Measurements from ENCODE around the gene COL24A1.

COL24A1 gene

DNA sequence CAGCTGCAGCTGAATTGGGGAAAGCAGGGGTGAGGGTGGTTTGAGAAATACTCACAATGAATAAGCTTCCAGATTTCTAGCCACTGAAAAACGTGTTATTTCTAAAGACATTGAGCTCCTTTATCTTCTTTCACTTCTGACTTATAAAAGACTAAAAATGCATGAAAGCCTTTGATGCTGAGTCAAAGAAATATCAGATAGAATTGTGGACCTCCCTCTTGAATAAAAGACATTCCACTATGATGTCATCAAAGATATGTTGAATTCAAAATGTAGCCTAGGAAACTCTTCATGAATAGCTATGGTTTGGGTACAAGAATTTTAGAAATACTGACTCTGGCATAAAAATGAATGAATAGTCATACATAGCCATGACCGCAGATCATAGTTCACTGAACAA, 44.7 kb upstream of the COL24A1 start:
- no peak overlapping the region for H3K4me3 ChIP-seq (ENCODE audit: low read depth, low read length, poor library complexity, severe bottlenecking)
- H3K79me2 ChIP-seq (ENCODE audit: insufficient read depth, low read length) = no peaks in the 10 kb centered on the region
- H3K9me3 ChIP-seq (ENCODE audit: low read length) = no peaks in the 10 kb centered on the region
- no peak overlapping the region for H3K27ac ChIP-seq (ENCODE audit: low read depth, low read length, poor library complexity, severe bottlenecking)
- no peaks in the 10 kb centered on the region for H3F3A ChIP-seq (ENCODE audit: insufficient read depth, low read length)
- H2AFZ ChIP-seq (ENCODE audit: low read length) = no peak overlapping the region
- no peaks in the 10 kb centered on the region for H3K27me3 ChIP-seq (ENCODE audit: insufficient read depth, low read length)
- TF ChIP-seq, protein P1, sequence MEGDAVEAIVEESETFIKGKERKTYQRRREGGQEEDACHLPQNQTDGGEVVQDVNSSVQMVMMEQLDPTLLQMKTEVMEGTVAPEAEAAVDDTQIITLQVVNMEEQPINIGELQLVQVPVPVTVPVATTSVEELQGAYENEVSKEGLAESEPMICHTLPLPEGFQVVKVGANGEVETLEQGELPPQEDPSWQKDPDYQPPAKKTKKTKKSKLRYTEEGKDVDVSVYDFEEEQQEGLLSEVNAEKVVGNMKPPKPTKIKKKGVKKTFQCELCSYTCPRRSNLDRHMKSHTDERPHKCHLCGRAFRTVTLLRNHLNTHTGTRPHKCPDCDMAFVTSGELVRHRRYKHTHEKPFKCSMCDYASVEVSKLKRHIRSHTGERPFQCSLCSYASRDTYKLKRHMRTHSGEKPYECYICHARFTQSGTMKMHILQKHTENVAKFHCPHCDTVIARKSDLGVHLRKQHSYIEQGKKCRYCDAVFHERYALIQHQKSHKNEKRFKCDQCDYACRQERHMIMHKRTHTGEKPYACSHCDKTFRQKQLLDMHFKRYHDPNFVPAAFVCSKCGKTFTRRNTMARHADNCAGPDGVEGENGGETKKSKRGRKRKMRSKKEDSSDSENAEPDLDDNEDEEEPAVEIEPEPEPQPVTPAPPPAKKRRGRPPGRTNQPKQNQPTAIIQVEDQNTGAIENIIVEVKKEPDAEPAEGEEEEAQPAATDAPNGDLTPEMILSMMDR (IDR thresholded peaks at IDR 0.05; ENCODE audit: low read length) = no peak
- no peak for TF ChIP-seq EZH2 (IDR thresholded peaks at IDR 0.05; ENCODE audit: borderline replicate concordance, low read length)
- H3K9ac ChIP-seq (ENCODE audit: low read length) = no peak overlapping the region
- H3K4me1 ChIP-seq (ENCODE audit: insufficient read depth, low read length, severe bottlenecking) = no peaks in the 10 kb centered on the region
- no peaks in the 10 kb centered on the region for H3K36me3 ChIP-seq (ENCODE audit: insufficient read depth, low read length)
- no peaks in the 10 kb centered on the region for H3K9me2 ChIP-seq (ENCODE audit: low read depth, low read length)
- no peaks in the 10 kb centered on the region for H4K20me1 ChIP-seq (ENCODE audit: insufficient read depth, low read length)
- no peak overlapping the region for H3K4me2 ChIP-seq (ENCODE audit: low read length)

DNA sequence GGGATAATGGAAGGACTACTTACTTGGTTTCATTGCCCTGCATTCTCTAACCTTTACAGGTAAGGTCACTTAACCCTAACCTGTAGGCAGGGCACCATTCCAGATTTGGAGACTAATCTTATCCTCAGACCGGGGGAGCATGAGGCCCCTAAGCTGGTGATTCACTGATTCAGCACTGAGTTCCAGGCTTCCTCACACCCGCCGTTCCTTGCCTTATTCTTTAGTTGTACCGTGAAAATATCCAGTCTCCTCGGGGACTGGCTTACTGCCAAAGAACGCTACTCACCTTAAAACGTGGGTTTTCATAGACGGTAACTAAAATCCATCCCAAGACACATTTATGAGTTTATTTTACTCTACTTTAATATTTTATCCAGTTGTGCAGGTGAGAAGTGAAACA, 44.3 kb upstream of the COL24A1 start:
- H3K9me2 ChIP-seq (ENCODE audit: low read depth, low read length) = no peaks in the 10 kb centered on the region
- no peaks in the 10 kb centered on the region for H3K79me2 ChIP-seq (ENCODE audit: insufficient read depth, low read length)
- no peak overlapping the region for H3K9ac ChIP-seq (ENCODE audit: low read length)
- no peaks in the 10 kb centered on the region for H3K27me3 ChIP-seq (ENCODE audit: insufficient read depth, low read length)
- H3K4me1 ChIP-seq (ENCODE audit: insufficient read depth, low read length, severe bottlenecking) = no peaks in the 10 kb centered on the region
- H3F3A ChIP-seq (ENCODE audit: insufficient read depth, low read length) = no peaks in the 10 kb centered on the region
- H3K4me3 ChIP-seq (ENCODE audit: low read depth, low read length, poor library complexity, severe bottlenecking) = no peak overlapping the region
- H3K27ac ChIP-seq (ENCODE audit: low read depth, low read length, poor library complexity, severe bottlenecking) = no peak overlapping the region
- no peak overlapping the region for H2AFZ ChIP-seq (ENCODE audit: low read length)
- H4K20me1 ChIP-seq (ENCODE audit: insufficient read depth, low read length) = no peaks in the 10 kb centered on the region
- TF ChIP-seq, protein P1 (IDR thresholded peaks at IDR 0.05; ENCODE audit: low read length) = no peak
- TF ChIP-seq EZH2 (IDR thresholded peaks at IDR 0.05; ENCODE audit: borderline replicate concordance, low read length) = no peak
- H3K9me3 ChIP-seq (ENCODE audit: low read length) = no peaks in the 10 kb centered on the region
- no peak overlapping the region for H3K4me2 ChIP-seq (ENCODE audit: low read length)
- no peaks in the 10 kb centered on the region for H3K36me3 ChIP-seq (ENCODE audit: insufficient read depth, low read length)

DNA sequence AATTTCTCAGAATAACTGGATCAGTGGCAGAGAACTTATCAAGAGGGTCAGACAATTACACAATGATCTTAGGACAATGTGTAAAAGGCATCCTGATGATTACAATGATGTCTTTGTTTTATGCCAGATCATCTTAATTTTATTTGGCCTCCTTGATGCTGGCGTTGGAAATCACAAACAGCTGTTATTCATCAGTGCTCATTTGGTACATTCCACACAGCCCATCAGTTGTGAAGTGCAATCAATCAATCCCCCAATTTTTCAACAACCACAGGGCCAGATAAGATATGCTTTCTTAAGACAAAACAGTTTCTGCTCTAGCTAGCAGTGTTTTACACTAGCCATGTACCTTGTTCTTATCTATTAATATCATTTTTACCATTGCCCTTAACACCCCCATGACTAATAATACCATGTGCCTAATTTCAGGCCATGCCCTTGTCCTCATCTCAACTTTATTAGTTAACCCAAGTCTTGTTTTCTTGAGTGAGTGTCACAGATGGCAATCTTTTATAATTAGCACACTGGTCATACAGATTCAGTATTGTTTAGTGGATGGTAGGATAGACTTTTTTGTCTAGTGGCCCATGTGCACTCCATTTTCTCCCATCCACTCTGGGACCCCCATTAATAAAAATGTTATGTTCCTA, 40.8 kb upstream of the COL24A1 start:
- no peak overlapping the region for H3K9ac ChIP-seq (ENCODE audit: low read length)
- no peak overlapping the region for H2AFZ ChIP-seq (ENCODE audit: low read length)
- H3K9me2 ChIP-seq (ENCODE audit: low read depth, low read length) = no peaks in the 10 kb centered on the region
- no peak overlapping the region for H3K4me2 ChIP-seq (ENCODE audit: low read length)
- H3K27ac ChIP-seq (ENCODE audit: low read depth, low read length, poor library complexity, severe bottlenecking) = no peak overlapping the region
- no peaks in the 10 kb centered on the region for H3K27me3 ChIP-seq (ENCODE audit: insufficient read depth, low read length)
- TF ChIP-seq EZH2 (IDR thresholded peaks at IDR 0.05; ENCODE audit: borderline replicate concordance, low read length) = no peak
- TF ChIP-seq, protein P1 (IDR thresholded peaks at IDR 0.05; ENCODE audit: low read length) = no peak
- H3K4me3 ChIP-seq (ENCODE audit: low read depth, low read length, poor library complexity, severe bottlenecking) = no peak overlapping the region
- H3K4me1 ChIP-seq (ENCODE audit: insufficient read depth, low read length, severe bottlenecking) = no peaks in the 10 kb centered on the region
- H3K79me2 ChIP-seq (ENCODE audit: insufficient read depth, low read length) = no peaks in the 10 kb centered on the region
- H3K36me3 ChIP-seq (ENCODE audit: insufficient read depth, low read length) = no peaks in the 10 kb centered on the region
- H4K20me1 ChIP-seq (ENCODE audit: insufficient read depth, low read length) = no peaks in the 10 kb centered on the region
- no peaks in the 10 kb centered on the region for H3K9me3 ChIP-seq (ENCODE audit: low read length)
- no peaks in the 10 kb centered on the region for H3F3A ChIP-seq (ENCODE audit: insufficient read depth, low read length)

Data from OCI-LY1 (cell line).